ENCODE results near the gene HLA-DPB1. TPM values are rescaled to one million over a fixed set of nuclear protein-coding genes. Genes with fewer than 3 reads are reported as not detected.

The HLA-DPB1 gene
- total and polyA plus RNA-seq, 2 of the 4 experiments (the other 2 are of a cell fraction) = 7.7 to 10.7 TPM

GRCh38 chr6:33123181-33123580, 47.4 kb downstream of the HLA-DPB1 start:
- no peak overlapping the region for H3K4me2 ChIP-seq (ENCODE audit: low read depth, low read length)
- H3K36me3 ChIP-seq (ENCODE audit: control insufficient read depth, insufficient read depth, low read length) = no peaks in the 10 kb centered on the region
- no peak overlapping the region for H2AFZ ChIP-seq (replicated peaks; ENCODE audit: low read length, poor library complexity)
- no peak overlapping the region for H3K27ac ChIP-seq (ENCODE audit: insufficient read depth, low read length)
- H4K8ac ChIP-seq (ENCODE audit: low read depth in 2 of 2, low read length in 2 of 2) = no peak overlapping the region
- H3K79me1 ChIP-seq (ENCODE audit: low read depth in 1 of 2, low read length in 2 of 2) = no peaks in the 10 kb centered on the region
- ChIA-PET CTCF (interaction anchor here (0.9 kb wide), 1 partner anchor 125 kb away, joined by 3 read pairs; no protein-coding TSS in a partner anchor), POLR2A (ENCODE audit: unreplicated experiment) (no interaction called here)
- H3K4me3 ChIP-seq (ENCODE audit: insufficient read depth, low read depth, low read length) = no peak overlapping the region
- H3K23ac ChIP-seq (ENCODE audit: low read depth, low read length) = no peak overlapping the region
- no peak for ATAC-seq (ENCODE audit: low read depth)
- no peak overlapping the region for H3K9ac ChIP-seq (ENCODE audit: low read depth, low read length)
- H2AK5ac ChIP-seq (ENCODE audit: low read depth, low read length) = no peak overlapping the region
- dilution Hi-C loops (cut with HindIII; ENCODE audit: low sequenced_read_pairs, unreplicated experiment) = no loop called here
- no peak overlapping the region for H4K91ac ChIP-seq (ENCODE audit: insufficient read depth, low read depth, low read length)
- BruUV-seq (replicated peaks) = no TSS peak
- no peak overlapping the region for H3K18ac ChIP-seq (ENCODE audit: low read depth, low read length)
- intact Hi-C loops (cut with micrococcal nuclease) = loop anchor here (1.0 kb wide), 1 partner anchor 125 kb away; no protein-coding TSS in a partner anchor
- H4K5ac ChIP-seq (ENCODE audit: low read depth, low read length) = no peak overlapping the region
- H3K4me1 ChIP-seq (ENCODE audit: control insufficient read depth, insufficient read depth, low read length) = no peaks in the 10 kb centered on the region
- H4K20me1 ChIP-seq (ENCODE audit: insufficient read depth, low read length) = no peaks in the 10 kb centered on the region
- no peaks in the 10 kb centered on the region for H3K9me1 ChIP-seq (ENCODE audit: insufficient read depth, low read length)
- H2BK20ac ChIP-seq (ENCODE audit: low read depth, low read length) = no peak overlapping the region
- no peak overlapping the region for H3K14ac ChIP-seq (replicated peaks; ENCODE audit: low read depth, low read length)
- no peak overlapping the region for H3K4ac ChIP-seq (ENCODE audit: low read depth, low read length)
- peaks cover 9% of the 10 kb centered on the region for H3K9me3 ChIP-seq (ENCODE audit: control insufficient read depth, insufficient read depth, low read length)
- no CpG with 5 or more reads among the region's 6 CpGs for WGBS, 2 experiments (ENCODE audit: extremely low coverage in 2 of 2, insufficient read length in 1 of 2)
- TF ChIP-seq, protein P1, sequence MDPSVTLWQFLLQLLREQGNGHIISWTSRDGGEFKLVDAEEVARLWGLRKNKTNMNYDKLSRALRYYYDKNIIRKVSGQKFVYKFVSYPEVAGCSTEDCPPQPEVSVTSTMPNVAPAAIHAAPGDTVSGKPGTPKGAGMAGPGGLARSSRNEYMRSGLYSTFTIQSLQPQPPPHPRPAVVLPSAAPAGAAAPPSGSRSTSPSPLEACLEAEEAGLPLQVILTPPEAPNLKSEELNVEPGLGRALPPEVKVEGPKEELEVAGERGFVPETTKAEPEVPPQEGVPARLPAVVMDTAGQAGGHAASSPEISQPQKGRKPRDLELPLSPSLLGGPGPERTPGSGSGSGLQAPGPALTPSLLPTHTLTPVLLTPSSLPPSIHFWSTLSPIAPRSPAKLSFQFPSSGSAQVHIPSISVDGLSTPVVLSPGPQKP (IDR thresholded peaks at IDR 0.05; ENCODE audit: borderline replicate concordance, low read depth, low read length) = no peak
- no peak for TF ChIP-seq POLR2A (IDR thresholded peaks at IDR 0.05; ENCODE audit: low read depth, low read length)
- TF ChIP-seq NFE2L2 (IDR thresholded peaks at IDR 0.05; ENCODE audit: low read depth, low read length) = no peak
- no peak for TF ChIP-seq SMC3 (IDR thresholded peaks at IDR 0.05; ENCODE audit: low read depth, low read length)
- TF ChIP-seq RAD21 (IDR thresholded peaks at IDR 0.05; ENCODE audit: low read length) = no peak
- TF ChIP-seq RCOR1 (IDR thresholded peaks at IDR 0.05; ENCODE audit: insufficient replicate concordance, low read length) = no peak
- no peak for TF ChIP-seq RFX5 (IDR thresholded peaks at IDR 0.05; ENCODE audit: low read depth, low read length)
- no peak for TF ChIP-seq FOS (IDR thresholded peaks at IDR 0.05; ENCODE audit: low read depth, low read length)
- TF ChIP-seq MXI1 (IDR thresholded peaks at IDR 0.05; ENCODE audit: borderline replicate concordance, low read depth, low read length) = no peak
- TF ChIP-seq CEBPB (IDR thresholded peaks at IDR 0.05; ENCODE audit: low read depth, low read length) = no peak
- no peak for TF ChIP-seq CHD1 (IDR thresholded peaks at IDR 0.05; ENCODE audit: low read depth, low read length)
- no peak for TF ChIP-seq MAFK (IDR thresholded peaks at IDR 0.05; ENCODE audit: low read depth, low read length)
- no peak for TF ChIP-seq MAZ (IDR thresholded peaks at IDR 0.05; ENCODE audit: borderline replicate concordance, low read depth, low read length)
- no peak for TF ChIP-seq CTCF (conservative IDR thresholded peaks at IDR 0.05; ENCODE audit: low read depth, low read length)
- TF ChIP-seq, protein P2, sequence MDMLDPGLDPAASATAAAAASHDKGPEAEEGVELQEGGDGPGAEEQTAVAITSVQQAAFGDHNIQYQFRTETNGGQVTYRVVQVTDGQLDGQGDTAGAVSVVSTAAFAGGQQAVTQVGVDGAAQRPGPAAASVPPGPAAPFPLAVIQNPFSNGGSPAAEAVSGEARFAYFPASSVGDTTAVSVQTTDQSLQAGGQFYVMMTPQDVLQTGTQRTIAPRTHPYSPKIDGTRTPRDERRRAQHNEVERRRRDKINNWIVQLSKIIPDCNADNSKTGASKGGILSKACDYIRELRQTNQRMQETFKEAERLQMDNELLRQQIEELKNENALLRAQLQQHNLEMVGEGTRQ (IDR thresholded peaks at IDR 0.05; ENCODE audit: low read depth, low read length) = no peak
- TF ChIP-seq BHLHE40 (IDR thresholded peaks at IDR 0.05; ENCODE audit: low read depth, low read length) = no peak
- no peak overlapping the region for H2BK15ac ChIP-seq (ENCODE audit: low read depth, low read length)
- no peak for DNase-seq
- no peak overlapping the region for H2BK120ac ChIP-seq (ENCODE audit: low read depth, low read length)
- in situ Hi-C loops (cut with MboI; ENCODE audit: low sequenced_read_pairs) = loop anchor here (10.0 kb wide), 1 partner anchor 122 kb away; no protein-coding TSS in a partner anchor
- no peak overlapping the region for H2BK5ac ChIP-seq (ENCODE audit: low read depth, low read length, poor library complexity, severe bottlenecking)
- H3K27me3 ChIP-seq (ENCODE audit: control insufficient read depth, insufficient read depth, low read length) = peaks cover 40% of the 10 kb centered on the region
- no peak overlapping the region for H2AK9ac ChIP-seq (replicated peaks; ENCODE audit: low read depth, low read length, poor library complexity)
- H3K56ac ChIP-seq (ENCODE audit: extremely low read depth, insufficient read depth, low read length) = no peak overlapping the region

All from IMR-90 (cell line).